IMR-90 (cell line): ENCODE measurements around the gene ARHGAP35. TPM values are rescaled to one million over a fixed set of nuclear protein-coding genes. Genes with fewer than 3 reads are reported as not detected.

Experiments used
- ATAC-seq: fragments of 200-7000 bp; cut with Tn5 transposase; 2 replicates; pipeline ENCODE4 v1.9.1; 2020; ENCODE audit warnings: low read depth, mild to moderate bottlenecking, moderate library complexity
- BruUV-seq: library from RNA; stranded (reverse); fragments of 400-500 nt; replicated peaks from 2 replicates; lab custom pipeline; 2021; lab: Mats Ljungman, UMichigan
- CTCF ChIA-PET: fragments of 300-600 bp; formaldehyde crosslinking; extraction: SDS; loops from one replicate; lab custom pipeline; 2021; ENCODE audit warnings: antibody characterized with exemption; lab: Yijun Ruan, JAX
- POLR2A ChIA-PET: fragments of 300-600 bp; sonication (Branson Sonifier 250); formaldehyde crosslinking; loops from one replicate; lab custom pipeline; 2022; ENCODE audit warnings: antibody characterized with exemption; ENCODE audit not compliant: unreplicated experiment; lab: Charles Lee
- DNase-seq: peaks from one replicate; pipeline ENCODE4 v3.0.0; 2013
- H2AFZ ChIP-seq: replicated peaks from 2 replicates; pipeline ENCODE3; 2013; ENCODE audit warnings: low read length, mild to moderate bottlenecking; ENCODE audit not compliant: poor library complexity
- H2AK5ac ChIP-seq: 2 replicates; pipeline ENCODE4 v1.6.1; 2013; ENCODE audit warnings: low read depth, low read length, inconsistent platforms
- H2AK9ac ChIP-seq: replicated peaks from 2 replicates; pipeline ENCODE3; 2013; ENCODE audit warnings: mild to moderate bottlenecking, low read depth, low read length, moderate library complexity; ENCODE audit not compliant: poor library complexity
- H2BK120ac ChIP-seq: 2 replicates; pipeline ENCODE4 v1.6.1; 2013; ENCODE audit warnings: low read depth, low read length, inconsistent platforms
- H2BK15ac ChIP-seq: 3 replicates; pipeline ENCODE4 v1.6.1; 2013; ENCODE audit warnings: low read depth, low read length, inconsistent platforms
- H2BK20ac ChIP-seq: 2 replicates; pipeline ENCODE4 v1.6.1; 2013; ENCODE audit warnings: low read depth, mild to moderate bottlenecking, inconsistent platforms, low read length, moderate library complexity
- H2BK5ac ChIP-seq: 2 replicates; pipeline ENCODE4 v1.6.1; 2013; ENCODE audit warnings: mild to moderate bottlenecking, low read depth, low read length, inconsistent platforms; ENCODE audit not compliant: poor library complexity, severe bottlenecking
- H3K14ac ChIP-seq: replicated peaks from 2 replicates; pipeline ENCODE4 v1.6.1; 2013; ENCODE audit warnings: low read depth, low read length, inconsistent platforms
- H3K18ac ChIP-seq: 2 replicates; pipeline ENCODE4 v1.6.1; 2013; ENCODE audit warnings: low read depth, low read length, control low read depth
- H3K23ac ChIP-seq: 2 replicates; pipeline ENCODE4 v1.6.1; 2013; ENCODE audit warnings: low read depth, low read length, inconsistent platforms
- H3K27ac ChIP-seq: 2 replicates; pipeline ENCODE4 v1.5.1; 2013; ENCODE audit warnings: mild to moderate bottlenecking, control low read depth, low read length; ENCODE audit not compliant: insufficient read depth
- H3K27me3 ChIP-seq: 2 replicates; pipeline ENCODE4 v1.6.1; 2013; ENCODE audit warnings: low read length; ENCODE audit not compliant: control insufficient read depth, insufficient read depth
- H3K36me3 ChIP-seq: 2 replicates; pipeline ENCODE4 v1.6.1; 2013; ENCODE audit warnings: low read length, mixed read lengths; ENCODE audit not compliant: control insufficient read depth, insufficient read depth
- H3K4ac ChIP-seq: 2 replicates; pipeline ENCODE4 v1.6.1; 2013; ENCODE audit warnings: low read depth, low read length, inconsistent platforms
- H3K4me1 ChIP-seq: 2 replicates; pipeline ENCODE4 v1.6.1; 2013; ENCODE audit warnings: low read length, mixed read lengths; ENCODE audit not compliant: control insufficient read depth, insufficient read depth
- H3K4me2 ChIP-seq: 2 replicates; pipeline ENCODE4 v1.6.1; 2013; ENCODE audit warnings: low read depth, mild to moderate bottlenecking, control low read depth, low read length, moderate library complexity
- H3K4me3 ChIP-seq: 2 replicates; pipeline ENCODE4 v1.5.1; 2013; ENCODE audit warnings: low read depth, mild to moderate bottlenecking, control low read depth, low read length, moderate library complexity; ENCODE audit not compliant: insufficient read depth
- H3K56ac ChIP-seq: 2 replicates; pipeline ENCODE4 v1.6.1; 2013; ENCODE audit warnings: low read length, inconsistent platforms; ENCODE audit not compliant: insufficient read depth; ENCODE audit errors: extremely low read depth
- H3K79me1 ChIP-seq, 2 experiments: 2 replicates each; pipeline ENCODE4 v1.6.1; 2013; ENCODE audit warnings: low read length in 2 of 2, inconsistent platforms in 1 of 2, low read depth in 1 of 2
- H3K9ac ChIP-seq: 2 replicates; pipeline ENCODE4 v1.6.1; 2013; ENCODE audit warnings: low read depth, low read length, control low read depth
- H3K9me1 ChIP-seq: 2 replicates; pipeline ENCODE4 v1.6.1; 2013; ENCODE audit warnings: low read length, inconsistent platforms; ENCODE audit not compliant: insufficient read depth
- H3K9me3 ChIP-seq: 2 replicates; pipeline ENCODE4 v1.6.1; 2013; ENCODE audit warnings: low read length; ENCODE audit not compliant: control insufficient read depth, insufficient read depth
- H4K20me1 ChIP-seq: 2 replicates; pipeline ENCODE4 v1.6.1; 2013; ENCODE audit warnings: low read length, inconsistent platforms; ENCODE audit not compliant: insufficient read depth
- H4K5ac ChIP-seq: 2 replicates; pipeline ENCODE4 v1.6.1; 2013; ENCODE audit warnings: mild to moderate bottlenecking, low read depth, low read length, control low read depth
- H4K8ac ChIP-seq, 2 experiments: 2 replicates each; pipeline ENCODE4 v1.6.1; 2013; ENCODE audit warnings: low read depth in 2 of 2, low read length in 2 of 2, control low read depth in 1 of 2, inconsistent platforms in 1 of 2
- H4K91ac ChIP-seq: 2 replicates; pipeline ENCODE4 v1.6.1; 2013; ENCODE audit warnings: low read depth, low read length, inconsistent platforms; ENCODE audit not compliant: insufficient read depth
- CEBPB ChIP-seq: IDR thresholded peaks from 2 replicates; pipeline ENCODE4 v1.6.1; 2012; ENCODE audit warnings: low read depth, low read length, improper control_type of control experiment
- MAFK ChIP-seq: IDR thresholded peaks from 2 replicates; pipeline ENCODE4 v1.6.1; 2012; ENCODE audit warnings: low read depth, low read length, improper control_type of control experiment
- WGBS, 2 experiments: methylation state at CpG; one replicate each; pipeline versions ENCODE4 v1.1.5 to v1.1.7; 2013; ENCODE audit warnings: missing lambda C conversion rate in 2 of 2; ENCODE audit not compliant: insufficient read length in 1 of 2; ENCODE audit errors: extremely low coverage in 2 of 2; 5-methylcytosine and 5-hydroxymethylcytosine counted together
- dilution Hi-C: fragments of 300-500 bp; cut with HindIII; formaldehyde crosslinking; loops from one replicate; pipeline ENCODE4 v1.14.3; 2018; ENCODE audit warnings: low sequenced_read_pairs; ENCODE audit not compliant: unreplicated experiment
- in situ Hi-C: fragments of 300-500 bp; cut with MboI; formaldehyde crosslinking; loops from 3 replicates; pipeline ENCODE4 v1.14.3; 2019; ENCODE audit warnings: low sequenced_read_pairs, inconsistent platforms, mixed read lengths
- intact Hi-C: fragments of 100-400 bp; cut with micrococcal nuclease; formaldehyde crosslinking; loops from 2 replicates; pipeline ENCODE4 v1.10.0; 2022
- polyA plus RNA-seq, 3 experiments: library from polyadenylated mRNA; depleted of rRNA; stranded (reverse); fragments of >200 nt; gene quantifications; 2 replicates each; pipeline ENCODE4 v1.2.3, GENCODE V29; 2012; ENCODE audit warnings: low replicate concordance in 1 of 3
- total RNA-seq: library from RNA; depleted of rRNA; stranded (reverse); fragments of >200 nt; gene quantifications from 2 replicates; pipeline ENCODE4 v1.2.3, GENCODE V29; 2012

Gene ARHGAP35
- total and polyA plus RNA-seq, 2 of the 4 experiments (the other 2 are of a cell fraction) = 16.4 to 29.0 TPM

DNA sequence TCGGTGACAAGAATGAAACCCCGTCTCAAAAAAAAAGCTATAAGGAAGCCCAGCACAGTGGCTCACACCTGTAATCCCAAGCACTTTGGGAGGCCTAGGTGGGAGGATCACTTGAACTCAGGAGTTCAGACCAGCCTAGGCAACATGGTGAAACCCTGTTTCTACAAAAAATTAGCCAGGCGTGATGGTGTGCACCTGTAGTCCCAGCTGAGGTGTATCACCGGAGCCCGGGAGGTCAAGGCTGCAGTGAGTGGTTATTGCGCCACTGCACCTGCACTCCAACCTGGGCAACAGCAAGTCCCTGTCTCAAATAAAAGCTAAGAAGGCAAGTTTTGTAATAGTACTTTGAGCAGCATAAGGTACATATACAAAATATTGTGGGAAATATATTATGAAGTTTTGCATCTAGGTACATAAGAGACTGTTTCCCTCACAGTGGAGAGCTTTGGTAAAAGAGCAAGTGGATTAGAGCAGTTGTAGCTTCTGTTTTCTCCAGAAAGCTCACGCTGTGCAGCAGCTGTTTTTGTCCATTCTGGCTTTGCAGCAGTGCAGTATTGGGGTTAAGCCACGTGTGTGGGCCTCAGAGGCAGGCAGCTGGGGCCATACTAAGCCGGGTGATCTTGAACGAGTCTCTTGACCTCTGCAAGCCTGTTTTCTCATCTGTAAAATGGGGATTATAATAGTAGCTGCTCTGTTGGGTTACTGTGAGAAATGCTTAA, 35.4 kb downstream of the ARHGAP35 start:
- ChIA-PET CTCF (interaction anchor here (0.8 kb wide), 1 partner anchor 13 kb away, joined by 3 read pairs; no protein-coding TSS in a partner anchor), POLR2A (no interaction called here)
- no TSS peak for BruUV-seq
- Histone ChIP-seq H3K18ac (no peak overlapping the region), H3K27ac (no peak overlapping the region), H4K91ac (no peak overlapping the region), H3K4ac (no peak overlapping the region), H3K4me3 (no peak overlapping the region), H3K14ac (no peak overlapping the region), H2BK120ac (no peak overlapping the region), H3K36me3 (no peaks in the 10 kb centered on the region), H3K9ac (no peak overlapping the region), H2BK5ac (no peak overlapping the region), H3K4me2 (no peak overlapping the region), H2BK15ac (no peak overlapping the region), H3K56ac (no peak overlapping the region), H3K9me1 (peaks cover 25% of the 10 kb centered on the region), H3K23ac (no peak overlapping the region), H4K5ac (no peak overlapping the region), H2AFZ (no peak overlapping the region), H3K79me1 (peaks cover 45 to 77% of the 10 kb centered on the region in 2 experiments), H3K9me3 (no peaks in the 10 kb centered on the region), H3K4me1 (peaks cover 8% of the 10 kb centered on the region), H4K8ac (no peak overlapping the region), H2BK20ac (no peak overlapping the region), H2AK5ac (no peak overlapping the region), H2AK9ac (no peak overlapping the region), H3K27me3 (no peaks in the 10 kb centered on the region), H4K20me1 (peaks cover 16% of the 10 kb centered on the region)
- in situ Hi-C loops = no loop called here
- DNase-seq = no peak
- no peak for ATAC-seq
- intact Hi-C loops = no loop called here
- TF ChIP-seq MAFK = no peak
- 0 out of 2 replicates have a peak, but pooled peaks have one; percentile 27 for TF ChIP-seq CEBPB
- 93% methylated on average over 4 of the region's 10 CpGs; no CpG with 5 or more reads in 1 of the 2 experiments for WGBS, 2 experiments
- dilution Hi-C loops = no loop called here
